ENCODE measurements around the gene SLCO4A1. TPM values are rescaled to one million over a fixed set of nuclear protein-coding genes. Genes with fewer than 3 reads are reported as not detected.

SLCO4A1 gene
- total RNA-seq, 3 donors from 2014 or later, result 13.3 to 18.5 (median 15.0) TPM

GRCh38 chr20:62704341-62704948 is 62.1 kb downstream of the SLCO4A1 start:
- intact Hi-C loops (cut with DNase I, micrococcal nuclease), result no loop called here
- H3K36me3 ChIP-seq (ENCODE audit: low read depth), result no peaks in the 10 kb centered on the region
- H3K4me1 ChIP-seq (ENCODE audit: low read depth), result peaks cover 4% of the 10 kb centered on the region
- TF ChIP-seq, protein P1, sequence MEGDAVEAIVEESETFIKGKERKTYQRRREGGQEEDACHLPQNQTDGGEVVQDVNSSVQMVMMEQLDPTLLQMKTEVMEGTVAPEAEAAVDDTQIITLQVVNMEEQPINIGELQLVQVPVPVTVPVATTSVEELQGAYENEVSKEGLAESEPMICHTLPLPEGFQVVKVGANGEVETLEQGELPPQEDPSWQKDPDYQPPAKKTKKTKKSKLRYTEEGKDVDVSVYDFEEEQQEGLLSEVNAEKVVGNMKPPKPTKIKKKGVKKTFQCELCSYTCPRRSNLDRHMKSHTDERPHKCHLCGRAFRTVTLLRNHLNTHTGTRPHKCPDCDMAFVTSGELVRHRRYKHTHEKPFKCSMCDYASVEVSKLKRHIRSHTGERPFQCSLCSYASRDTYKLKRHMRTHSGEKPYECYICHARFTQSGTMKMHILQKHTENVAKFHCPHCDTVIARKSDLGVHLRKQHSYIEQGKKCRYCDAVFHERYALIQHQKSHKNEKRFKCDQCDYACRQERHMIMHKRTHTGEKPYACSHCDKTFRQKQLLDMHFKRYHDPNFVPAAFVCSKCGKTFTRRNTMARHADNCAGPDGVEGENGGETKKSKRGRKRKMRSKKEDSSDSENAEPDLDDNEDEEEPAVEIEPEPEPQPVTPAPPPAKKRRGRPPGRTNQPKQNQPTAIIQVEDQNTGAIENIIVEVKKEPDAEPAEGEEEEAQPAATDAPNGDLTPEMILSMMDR (IDR thresholded peaks at IDR 0.05), result no peak
- no peak overlapping the region for H3K4me3 ChIP-seq
- DNase-seq (peak; percentile 61 to 73 (median 64)), ATAC-seq (peak; percentile 49)
- no peaks in the 10 kb centered on the region for H3K9me3 ChIP-seq

GRCh38 chr20:62705627-62706026 is 63.3 kb downstream of the SLCO4A1 start:
- no peak for ATAC-seq
- Histone ChIP-seq H3K36me3 (ENCODE audit: low read depth) (no peaks in the 10 kb centered on the region), H3K9me3 (no peaks in the 10 kb centered on the region), H3K4me3 (no peak overlapping the region), H3K4me1 (ENCODE audit: low read depth) (peaks cover 4% of the 10 kb centered on the region)
- DNase-seq, result peak in 1 of 3 donors; percentile 34
- intact Hi-C loops (cut with DNase I, micrococcal nuclease), result no loop called here
- TF ChIP-seq, protein P1 (IDR thresholded peaks at IDR 0.05), result no peak

DNA sequence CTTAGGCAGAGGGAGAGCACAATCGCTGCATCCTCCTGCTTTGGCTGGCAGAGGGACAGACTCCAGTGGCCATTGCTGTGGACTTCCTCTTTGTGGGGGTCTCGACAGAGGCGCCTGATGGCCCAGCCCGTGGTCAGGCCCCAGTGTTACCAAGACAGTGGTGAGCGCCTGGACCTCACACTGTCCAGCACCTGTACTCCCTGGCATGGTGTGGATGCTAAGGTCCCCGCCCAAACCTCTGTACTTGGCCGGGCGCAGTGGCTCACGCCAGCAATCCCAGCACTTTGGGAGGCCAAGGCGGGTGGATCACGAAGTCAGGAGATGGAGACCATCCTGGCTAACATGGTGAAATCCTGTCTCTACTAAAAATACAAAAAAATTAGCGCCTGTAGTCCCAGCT is 64.0 kb downstream of the SLCO4A1 start:
- DNase-seq (peak in 1 of 3 donors; percentile 44), ATAC-seq (no peak)
- H3K4me1 ChIP-seq (ENCODE audit: low read depth), result peaks cover 4% of the 10 kb centered on the region
- no peak overlapping the region for H3K4me3 ChIP-seq
- TF ChIP-seq, protein P1 (IDR thresholded peaks at IDR 0.05), result no peak
- H3K9me3 ChIP-seq, result no peaks in the 10 kb centered on the region
- intact Hi-C loops (cut with DNase I, micrococcal nuclease), result no loop called here
- H3K36me3 ChIP-seq (ENCODE audit: low read depth), result no peaks in the 10 kb centered on the region

GRCh38 chr20:62706857-62707256 is 64.6 kb downstream of the SLCO4A1 start:
- ATAC-seq (no peak), DNase-seq (no peak)
- no peaks in the 10 kb centered on the region for H3K36me3 ChIP-seq (ENCODE audit: low read depth)
- no peak overlapping the region for H3K4me3 ChIP-seq
- no peaks in the 10 kb centered on the region for H3K9me3 ChIP-seq
- H3K4me1 ChIP-seq (ENCODE audit: low read depth), result peaks cover 4% of the 10 kb centered on the region
- TF ChIP-seq, protein P1 (IDR thresholded peaks at IDR 0.05), result no peak
- intact Hi-C loops (cut with DNase I, micrococcal nuclease), result no loop called here

- Histone ChIP-seq H3K36me3 (ENCODE audit: low read depth) (no peaks in the 10 kb centered on the region), H3K4me1 (ENCODE audit: low read depth) (peaks cover 4% of the 10 kb centered on the region), H3K4me3 (no peak overlapping the region), H3K9me3 (no peaks in the 10 kb centered on the region)
- TF ChIP-seq, protein P1 (IDR thresholded peaks at IDR 0.05), result no peak
- DNase-seq (peak in 1 of 3 donors; percentile 46), ATAC-seq (no peak)
- intact Hi-C loops (cut with DNase I, micrococcal nuclease), result no loop called here
Observed at GRCh38 chr20:62707276-62707920, 65.1 kb downstream of the SLCO4A1 start.

Data from mucosa of descending colon (tissue), 3 donors.